Naive thymus-derived CD8-positive, alpha-beta T cell (primary cell): ENCODE results near the gene CHD9. TPM values are rescaled to one million over a fixed set of nuclear protein-coding genes. Genes with fewer than 3 reads are reported as not detected.

Experiments
- ATAC-seq, 2 donors: fragments of 150-1000 bp; cut with Tn5 transposase in 1 of 2; sonication (Bioruptor Pico), chemical (Tn5 transposase) in 1 of 2; 1 replicate in 1 of 2; 2 replicates in 1 of 2; pipeline ENCODE4 v1.10.0; 2021; ENCODE audit warnings: mild to moderate bottlenecking in 2 of 2, moderate library complexity in 2 of 2
- POLR2A ChIA-PET: fragments of 350-600 bp; sonication (Branson Sonifier 250); formaldehyde crosslinking; loops from one replicate; lab custom pipeline; 2021; ENCODE audit warnings: antibody characterized with exemption; lab: Charles Lee
- DNase-seq, 10 donors: peaks; one replicate each; pipeline versions ENCODE4 v3.0.0 to v3.0.0-alpha.2; 2020 to 2022
- H3K27ac Mint-ChIP-seq, 10 donors: one replicate each; pipeline ENCODE4 v1.8.0; 2020 to 2022; ENCODE audit warnings: mild to moderate bottlenecking in 10 of 10, mixed read lengths in 10 of 10, moderate library complexity in 4 of 10, inconsistent platforms in 1 of 10
- H3K27me3 Mint-ChIP-seq, 5 donors: one replicate each; pipeline ENCODE4 v1.8.0; 2021 to 2022; ENCODE audit warnings: mixed read lengths in 5 of 5
- H3K36me3 Mint-ChIP-seq, 3 donors: one replicate each; pipeline ENCODE4 v1.8.0; 2020 to 2022; ENCODE audit warnings: mixed read lengths in 3 of 3, mild to moderate bottlenecking in 2 of 3, inconsistent platforms in 1 of 3
- H3K4me1 Mint-ChIP-seq, 4 donors: one replicate each; pipeline ENCODE4 v1.8.0; 2021 to 2022; ENCODE audit warnings: mixed read lengths in 4 of 4
- H3K4me3 Mint-ChIP-seq, 10 donors: one replicate each; pipeline ENCODE4 v1.8.0; 2020 to 2022; ENCODE audit warnings: mild to moderate bottlenecking in 10 of 10, mixed read lengths in 10 of 10, moderate library complexity in 6 of 10, inconsistent platforms in 1 of 10
- H3K9me3 Mint-ChIP-seq, 9 donors: one replicate each; pipeline ENCODE4 v1.8.0; 2020 to 2022; ENCODE audit warnings: mixed read lengths in 9 of 9, mild to moderate bottlenecking in 3 of 9, inconsistent platforms in 1 of 9, moderate library complexity in 1 of 9
- polyA plus RNA-seq, 3 donors: library from polyadenylated mRNA; unstranded; fragments of 300-500 nt; fragmentation: Illumina TruSeq; gene quantifications; one replicate each; pipeline ENCODE4 v1.2.3, GENCODE V29; 2021
- total RNA-seq, 8 experiments: library from RNA in 2 of 8; stranded (reverse) in 2 of 8; gene quantifications; one replicate each; pipeline ENCODE4 v1.2.3 and lab custom pipeline; 2021 to 2026

The CHD9 gene
- total and polyA plus RNA-seq, 5 experiments from 2014 or later: 18.4 to 42.6 (median 28.8) TPM

DNA sequence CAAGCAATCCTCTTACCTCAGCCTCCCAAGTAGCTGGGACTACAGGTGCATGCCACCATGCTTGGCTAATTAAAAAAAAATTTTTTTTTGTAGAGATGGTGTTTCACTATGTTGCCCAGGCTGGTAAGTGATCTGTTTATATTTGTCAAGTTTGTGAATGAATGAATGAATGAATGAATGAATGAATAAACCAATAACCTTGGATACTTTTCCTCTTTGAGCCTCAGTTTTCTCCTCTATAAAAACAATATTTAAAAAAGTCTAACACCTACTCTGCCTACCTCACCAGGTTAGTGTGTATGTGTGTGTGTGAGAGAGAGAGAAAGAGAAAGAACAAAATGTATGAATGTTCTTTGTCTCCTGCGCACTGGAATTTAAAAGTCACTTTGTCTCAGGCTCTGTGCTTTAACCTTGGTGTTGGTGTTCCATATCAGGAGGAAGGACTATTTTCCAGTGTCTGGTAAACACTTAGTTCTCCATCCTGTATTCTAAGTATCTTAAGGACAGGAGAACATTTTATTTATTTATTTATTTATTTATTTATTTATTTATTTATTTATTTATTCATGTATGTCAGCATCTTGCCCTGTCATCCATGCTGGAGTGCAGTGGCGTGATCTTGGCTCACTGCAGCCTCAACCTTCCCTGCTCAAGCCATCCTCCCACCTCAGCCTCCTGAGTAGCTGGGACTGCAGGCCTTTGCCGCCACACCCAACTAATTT is 27.1 kb downstream of the CHD9 start:
- Mint-ChIP-seq H3K27me3 (no peaks in the 10 kb centered on the region), H3K4me3 (no peak overlapping the region), H3K9me3 (peaks cover 0 to 1% (median 0%) of the 10 kb centered on the region in 9 donors), H3K36me3 (peaks cover 0 to 5% (median 2%) of the 10 kb centered on the region in 3 donors), H3K27ac (no peak overlapping the region), H3K4me1 (peaks cover 4 to 13% (median 9%) of the 10 kb centered on the region in 4 donors)
- ATAC-seq (no peak), DNase-seq (no peak)
- POLR2A ChIA-PET: no interaction called here

DNA sequence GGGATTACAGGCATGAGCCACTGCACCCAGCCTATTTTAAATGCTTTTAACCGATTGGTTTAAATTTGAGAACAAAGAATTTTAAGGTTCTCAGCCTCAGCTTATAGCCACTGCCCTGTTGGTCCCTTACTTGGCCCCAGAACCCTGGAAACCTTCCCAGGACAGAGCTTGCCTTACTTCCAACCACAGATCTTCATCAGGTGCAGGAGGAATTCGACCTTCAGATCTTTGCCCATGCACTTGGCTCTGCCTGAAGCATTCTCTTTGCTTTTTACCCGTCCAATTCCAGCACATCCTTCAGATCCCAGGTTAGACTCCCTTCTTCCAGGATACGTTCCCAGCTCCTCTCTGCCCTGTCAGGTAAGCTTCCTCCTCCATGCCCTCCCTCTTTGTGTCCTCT is 27.7 kb downstream of the CHD9 start:
- peaks cover 0 to 5% (median 2%) of the 10 kb centered on the region in 3 donors for H3K36me3 Mint-ChIP-seq
- H3K9me3 Mint-ChIP-seq: peaks cover 0 to 1% (median 0%) of the 10 kb centered on the region in 9 donors
- no peak overlapping the region for H3K4me3 Mint-ChIP-seq
- DNase-seq (no peak), ATAC-seq (no peak)
- H3K27me3 Mint-ChIP-seq: no peaks in the 10 kb centered on the region
- peaks cover 4 to 13% (median 9%) of the 10 kb centered on the region in 4 donors for H3K4me1 Mint-ChIP-seq
- H3K27ac Mint-ChIP-seq: no peak overlapping the region
- POLR2A ChIA-PET: no interaction called here

DNA sequence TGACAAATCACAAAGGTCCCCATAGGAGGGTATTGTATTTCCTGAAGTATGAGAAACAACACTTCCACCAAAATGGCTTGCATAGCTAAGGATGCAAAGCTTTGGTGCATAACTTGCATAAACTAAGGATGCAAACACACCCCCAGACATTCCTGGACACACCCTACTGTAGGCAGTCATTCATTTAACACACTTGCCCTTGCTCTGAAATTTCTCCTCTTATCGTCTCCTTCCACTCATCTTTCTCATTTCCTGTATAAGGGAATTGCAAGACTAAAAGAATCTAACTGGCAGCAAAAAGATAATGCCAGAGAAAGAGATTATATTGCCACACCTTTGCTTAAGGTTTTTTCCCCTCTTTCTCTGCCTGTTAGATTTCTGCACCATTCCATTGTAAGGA is 28.3 kb downstream of the CHD9 start:
- no peak for DNase-seq
- Mint-ChIP-seq H3K4me3 (no peak overlapping the region), H3K27ac (no peak overlapping the region), H3K27me3 (no peaks in the 10 kb centered on the region), H3K9me3 (peaks cover 0 to 1% (median 0%) of the 10 kb centered on the region in 9 donors), H3K36me3 (peaks cover 0 to 3% (median 2%) of the 10 kb centered on the region in 3 donors), H3K4me1 (peaks cover 4 to 12% (median 8%) of the 10 kb centered on the region in 4 donors)
- POLR2A ChIA-PET: no interaction called here
- no peak for ATAC-seq

DNA sequence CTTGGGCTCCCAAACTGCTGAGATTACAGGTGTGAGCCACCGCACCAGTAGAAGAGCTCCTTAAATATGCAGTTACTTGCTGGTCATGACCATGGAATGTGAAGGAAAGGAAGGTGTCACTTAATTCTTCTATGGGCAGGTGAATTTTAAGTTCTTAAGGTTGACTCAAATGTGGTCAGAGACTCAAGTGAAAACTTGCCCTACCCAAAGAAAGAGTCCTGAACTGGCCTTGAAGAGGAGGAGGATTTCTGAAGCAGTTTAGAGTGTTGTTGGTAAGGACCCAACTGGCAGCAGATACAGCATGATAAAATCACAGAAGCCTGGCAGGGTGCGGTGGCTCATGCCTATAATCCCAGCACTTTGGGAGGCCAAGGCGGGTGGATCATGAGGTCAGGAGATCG is 29.4 kb downstream of the CHD9 start:
- no peaks in the 10 kb centered on the region for H3K27me3 Mint-ChIP-seq
- H3K4me1 Mint-ChIP-seq: peaks cover 4 to 10% (median 8%) of the 10 kb centered on the region in 4 donors
- no peak for DNase-seq
- no peak overlapping the region for H3K27ac Mint-ChIP-seq
- POLR2A ChIA-PET: no interaction called here
- no peak overlapping the region for H3K4me3 Mint-ChIP-seq
- H3K36me3 Mint-ChIP-seq: peaks cover 0 to 2% (median 0%) of the 10 kb centered on the region in 3 donors
- no peaks in the 10 kb centered on the region for H3K9me3 Mint-ChIP-seq
- no peak for ATAC-seq

DNA sequence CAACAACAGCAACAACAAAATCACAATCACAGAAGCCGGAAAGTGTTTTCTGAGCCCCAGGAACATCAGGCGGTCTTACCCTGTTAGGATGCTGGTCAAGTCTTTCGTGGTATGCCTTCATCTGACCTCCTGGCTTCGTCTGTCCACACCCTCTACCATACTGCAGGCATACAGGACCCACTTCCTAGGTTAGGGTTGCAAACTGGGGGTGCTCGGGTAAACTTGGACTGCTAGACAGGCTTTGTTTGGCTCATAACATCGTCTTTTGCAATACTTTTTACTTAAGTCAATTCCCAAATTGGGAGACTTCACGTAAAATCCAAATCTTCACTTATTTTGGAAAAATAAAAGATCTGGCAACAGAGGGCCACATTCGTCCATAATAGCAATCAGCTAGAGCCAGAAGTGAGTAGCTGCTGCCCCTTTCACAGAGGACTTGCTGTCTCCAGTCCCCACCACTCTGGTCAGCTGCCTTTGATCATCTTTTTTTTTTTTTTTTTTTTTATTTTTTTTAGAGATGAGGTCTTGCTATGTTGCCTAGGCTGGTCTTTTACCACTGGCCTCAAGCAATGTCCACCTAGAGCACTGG is 30.0 kb downstream of the CHD9 start:
- Mint-ChIP-seq H3K27me3 (no peaks in the 10 kb centered on the region), H3K4me1 (peaks cover 4 to 16% (median 9%) of the 10 kb centered on the region in 4 donors), H3K27ac (no peak overlapping the region), H3K9me3 (no peaks in the 10 kb centered on the region), H3K4me3 (peak overlapping the region in 1 of 10 donors; percentile 32), H3K36me3 (peaks cover 0 to 2% (median 0%) of the 10 kb centered on the region in 3 donors)
- no peak for DNase-seq
- POLR2A ChIA-PET: no interaction called here
- no peak for ATAC-seq

DNA sequence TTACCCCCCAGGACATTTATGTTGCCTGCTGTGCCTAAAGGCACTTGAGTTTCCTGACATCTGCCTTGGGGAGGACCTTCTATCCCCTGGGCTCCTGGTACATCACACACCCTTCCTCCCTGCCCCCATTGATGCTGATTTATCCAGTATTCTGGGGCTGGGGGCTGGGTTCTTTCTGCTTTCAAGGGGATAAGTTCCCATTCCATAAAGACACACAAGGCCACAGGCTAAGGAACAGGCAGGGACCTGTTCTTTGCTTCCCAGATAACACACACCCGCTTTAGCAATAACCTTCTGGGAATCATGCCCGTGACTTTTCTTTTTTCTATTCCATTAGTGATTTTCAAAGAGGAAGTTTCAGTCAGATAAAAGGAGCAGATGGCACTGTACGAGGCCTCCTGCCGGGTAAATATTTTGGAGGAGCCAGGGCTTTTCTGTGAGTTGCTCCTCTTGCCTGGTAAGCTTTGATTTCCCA is 30.6 kb downstream of the CHD9 start:
- H3K27me3 Mint-ChIP-seq: no peaks in the 10 kb centered on the region
- POLR2A ChIA-PET: no interaction called here
- H3K36me3 Mint-ChIP-seq: peaks cover 0 to 2% (median 0%) of the 10 kb centered on the region in 3 donors
- no peak overlapping the region for H3K4me3 Mint-ChIP-seq
- H3K27ac Mint-ChIP-seq: peak overlapping the region in 2 of 10 donors; percentile 15 to 23
- DNase-seq (no peak), ATAC-seq (no peak)
- no peaks in the 10 kb centered on the region for H3K9me3 Mint-ChIP-seq
- H3K4me1 Mint-ChIP-seq: peaks cover 7 to 22% (median 13%) of the 10 kb centered on the region in 4 donors

DNA sequence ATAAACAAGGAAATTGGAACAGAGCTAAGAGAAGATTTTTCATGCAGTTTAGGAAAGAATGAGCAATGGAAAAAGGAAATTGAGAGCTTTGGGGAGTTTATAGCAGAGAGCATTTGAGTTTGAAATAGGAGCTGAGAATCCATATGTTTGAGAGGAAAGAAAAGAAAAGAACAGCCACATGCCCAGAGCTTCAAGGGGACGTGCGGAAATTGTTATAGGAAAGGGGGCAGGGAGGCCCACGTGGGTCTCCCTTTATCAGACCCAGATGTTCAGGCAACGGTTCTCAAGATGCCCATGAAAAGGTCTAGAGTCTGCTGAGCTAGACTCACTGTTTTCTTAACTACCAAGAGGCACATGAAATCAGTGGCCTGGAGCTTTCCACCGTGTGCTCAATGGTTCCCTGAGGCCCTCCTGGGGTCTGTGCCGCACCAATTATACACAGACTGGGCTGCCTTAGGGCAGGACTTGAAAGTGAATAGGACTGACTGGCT is 31.2 kb downstream of the CHD9 start:
- DNase-seq (no peak), ATAC-seq (no peak)
- POLR2A ChIA-PET: no interaction called here
- H3K9me3 Mint-ChIP-seq: no peaks in the 10 kb centered on the region
- H3K36me3 Mint-ChIP-seq: peaks cover 0 to 2% (median 0%) of the 10 kb centered on the region in 3 donors
- peaks cover 11 to 28% (median 18%) of the 10 kb centered on the region in 4 donors for H3K4me1 Mint-ChIP-seq
- no peak overlapping the region for H3K4me3 Mint-ChIP-seq
- H3K27me3 Mint-ChIP-seq: no peaks in the 10 kb centered on the region
- peak overlapping the region in 1 of 10 donors; percentile 23 for H3K27ac Mint-ChIP-seq

DNA sequence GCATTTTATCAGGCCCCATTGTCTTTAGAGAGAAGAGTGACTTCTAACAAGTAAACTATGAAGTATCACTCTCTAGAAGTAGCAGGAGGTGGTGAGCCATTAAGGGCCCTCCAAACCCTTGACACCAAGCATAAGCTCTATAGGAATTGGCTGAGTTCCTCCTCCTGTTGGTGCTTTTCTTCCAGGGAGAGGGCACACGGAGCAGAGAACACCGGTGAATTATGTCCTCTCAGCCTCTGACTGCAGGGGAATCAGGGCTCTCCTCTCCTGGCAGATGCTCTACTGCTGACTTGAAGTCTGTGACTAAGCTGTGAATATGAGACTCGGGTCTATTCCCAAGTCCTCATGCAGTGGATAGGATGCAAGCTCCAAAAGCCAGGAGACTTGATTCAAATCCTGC is 32.3 kb downstream of the CHD9 start:
- ATAC-seq (no peak), DNase-seq (no peak)
- no peaks in the 10 kb centered on the region for H3K27me3 Mint-ChIP-seq
- no peak overlapping the region for H3K4me3 Mint-ChIP-seq
- POLR2A ChIA-PET: no interaction called here
- peak overlapping the region in 1 of 10 donors; percentile 12 for H3K27ac Mint-ChIP-seq
- H3K9me3 Mint-ChIP-seq: no peaks in the 10 kb centered on the region
- H3K4me1 Mint-ChIP-seq: peaks cover 8 to 38% (median 21%) of the 10 kb centered on the region in 4 donors
- H3K36me3 Mint-ChIP-seq: peaks cover 0 to 2% (median 0%) of the 10 kb centered on the region in 3 donors

DNA sequence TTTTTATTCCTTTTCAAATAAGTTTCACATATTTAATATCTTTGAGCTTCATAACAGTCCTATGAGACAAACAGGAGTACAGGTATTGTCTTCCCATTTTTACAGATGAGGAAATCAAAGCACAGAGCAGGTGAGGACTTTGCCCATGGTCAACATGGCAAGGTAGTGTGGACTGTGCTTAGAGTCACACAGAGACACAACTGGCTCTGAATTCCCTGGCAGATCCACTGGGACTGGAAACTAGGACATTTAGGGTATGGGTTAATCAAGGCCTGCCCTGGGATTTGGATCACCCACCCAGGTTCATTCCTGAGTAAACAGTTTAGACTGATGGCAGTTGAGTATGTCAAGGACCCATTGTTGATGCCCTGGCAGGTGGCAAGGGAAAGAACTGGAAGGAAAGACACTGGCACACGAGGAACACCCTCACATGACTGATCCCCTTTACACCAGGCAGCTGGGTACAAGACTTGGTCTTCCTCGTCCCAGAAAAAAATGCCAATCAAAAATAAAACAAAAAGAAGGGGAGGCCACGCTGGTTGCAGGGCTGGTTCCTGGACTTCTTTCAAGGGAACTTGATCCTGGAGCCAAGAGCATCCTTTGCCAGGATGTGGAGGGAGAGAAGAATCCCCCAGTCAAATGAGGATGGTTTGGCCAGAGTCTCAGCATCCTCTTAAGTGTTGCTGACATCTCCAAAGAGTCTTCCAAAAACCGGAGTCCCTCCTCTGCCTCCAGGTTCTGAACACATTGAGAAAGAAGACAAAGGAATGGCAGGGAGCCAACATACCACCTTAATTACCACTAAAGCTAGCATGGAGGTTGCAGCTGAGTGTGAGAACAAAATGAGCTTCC is 34.9 kb downstream of the CHD9 start:
- H3K4me3 Mint-ChIP-seq: peak overlapping the region in 1 of 10 donors; percentile 25
- peaks cover 8 to 58% (median 18%) of the 10 kb centered on the region in 4 donors for H3K4me1 Mint-ChIP-seq
- POLR2A ChIA-PET: no interaction called here

DNA sequence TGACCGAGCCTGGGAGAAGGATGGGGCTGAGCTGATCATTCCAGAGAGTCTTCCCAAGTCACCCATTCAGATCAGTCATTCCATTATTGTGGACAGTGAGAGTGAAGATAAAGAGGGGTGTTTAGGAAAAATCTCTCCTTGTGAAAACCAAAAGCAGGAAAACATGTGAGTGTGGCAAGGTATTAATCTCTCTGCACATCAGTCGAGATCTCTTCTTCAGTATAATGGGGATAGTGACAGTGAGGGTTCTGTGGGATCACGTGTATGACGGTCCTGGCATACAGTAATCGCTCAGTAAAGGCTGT is 35.4 kb downstream of the CHD9 start:
- Mint-ChIP-seq H3K36me3 (no peaks in the 10 kb centered on the region), H3K27me3 (no peaks in the 10 kb centered on the region), H3K4me1 (peaks cover 8 to 60% (median 18%) of the 10 kb centered on the region in 4 donors), H3K9me3 (no peaks in the 10 kb centered on the region), H3K4me3 (peak overlapping the region in 2 of 10 donors; percentile 25 to 71), H3K27ac (peak overlapping the region in 3 of 10 donors; percentile 29 to 55 (median 35))
- DNase-seq (no peak), ATAC-seq (no peak)
- POLR2A ChIA-PET: no interaction called here

More for the DNA sequence above, 34.9 kb downstream of the CHD9 start:
- ATAC-seq (no peak), DNase-seq (no peak)
- Mint-ChIP-seq H3K27me3 (no peaks in the 10 kb centered on the region), H3K27ac (peak overlapping the region in 2 of 10 donors; percentile 29 to 40), H3K9me3 (no peaks in the 10 kb centered on the region), H3K36me3 (no peaks in the 10 kb centered on the region)

DNA sequence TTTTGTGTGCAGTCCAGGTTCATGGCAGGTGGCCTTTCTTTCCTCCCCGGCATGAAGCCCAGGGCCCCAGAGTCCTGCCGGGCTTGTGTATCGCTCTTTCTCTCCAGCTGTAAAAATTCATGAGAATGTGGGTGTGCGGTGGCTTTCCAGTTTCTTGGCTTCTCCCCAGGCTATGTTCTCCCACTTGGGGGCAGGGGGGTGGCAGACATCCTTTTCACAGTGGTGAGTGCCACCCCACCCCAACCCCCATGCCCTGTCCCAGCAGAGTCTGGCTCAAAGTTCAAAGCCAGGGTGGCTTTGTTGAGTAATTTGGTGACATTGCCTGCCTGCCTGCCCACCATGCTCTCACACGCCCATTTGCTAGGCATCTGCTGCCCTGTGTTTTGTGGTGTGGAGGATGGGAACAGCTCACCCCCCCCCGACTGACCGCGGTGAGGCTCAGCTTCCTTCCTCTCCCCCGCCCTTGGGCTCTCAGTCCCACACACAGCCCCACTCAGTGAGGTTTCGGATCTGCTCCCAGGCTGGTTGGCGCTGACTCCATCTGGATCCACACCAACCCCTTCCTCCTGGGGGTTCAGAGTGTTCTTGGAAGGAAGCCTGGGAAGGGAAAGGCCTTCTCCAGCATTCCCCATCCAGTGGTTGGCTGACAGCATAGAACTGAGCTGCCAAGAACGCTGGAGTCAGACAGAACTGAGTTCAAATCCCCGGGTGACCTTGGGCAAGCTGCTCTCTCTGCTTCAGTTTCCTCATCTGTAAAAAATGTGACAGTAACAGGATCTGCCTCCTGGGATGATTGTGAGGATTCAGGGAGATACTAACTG is 36.0 kb downstream of the CHD9 start:
- Mint-ChIP-seq H3K27me3 (no peaks in the 10 kb centered on the region), H3K9me3 (no peaks in the 10 kb centered on the region), H3K4me1 (peaks cover 8 to 55% (median 18%) of the 10 kb centered on the region in 4 donors), H3K27ac (peak overlapping the region in 2 of 10 donors; percentile 33 to 76), H3K36me3 (no peaks in the 10 kb centered on the region), H3K4me3 (peak overlapping the region in 2 of 10 donors; percentile 42 to 71)
- POLR2A ChIA-PET: no interaction called here
- ATAC-seq (no peak), DNase-seq (no peak)
